HEK293 (cell line): ENCODE measurements around the gene CLIC4.

Experiments used
- CTCF ChIA-PET: fragments of 350-600 bp; formaldehyde crosslinking; extraction: SDS; loops from one replicate; lab custom pipeline; 2021; ENCODE audit warnings: antibody characterized with exemption; lab: Yijun Ruan, JAX
- POLR2A ChIA-PET: fragments of 300-600 bp; formaldehyde crosslinking; extraction: SDS; loops from one replicate; lab custom pipeline; 2020; ENCODE audit warnings: antibody characterized with exemption, inconsistent platforms; lab: Yijun Ruan, JAX
- H3K27ac ChIP-seq: fragments of 200-500 bp; sonication (Bioruptor generic); 2 replicates; pipeline ENCODE4 v1.5.1; 2014; ENCODE audit warnings: low read depth, low read length, control low read depth, inconsistent platforms; ENCODE audit errors: extremely low read depth
- H3K36me3 ChIP-seq, 2 experiments: fragments of 200-500 bp in 1 of 2; sonication (Bioruptor generic) in 1 of 2; 1 replicate in 1 of 2; 2 replicates in 1 of 2; pipeline ENCODE4 v1.5.1; 2014 to 2017; ENCODE audit warnings: inconsistent platforms in 2 of 2, low read length in 2 of 2; ENCODE audit not compliant: control insufficient read depth in 2 of 2, insufficient read depth in 1 of 2
- H3K4me1 ChIP-seq: fragments of 200-500 bp; sonication (Bioruptor generic); 2 replicates; pipeline ENCODE4 v1.5.1; 2014; ENCODE audit warnings: mild to moderate bottlenecking, low read length, inconsistent platforms; ENCODE audit not compliant: control insufficient read depth, insufficient read depth
- H3K4me3 ChIP-seq: 2 replicates; pipeline ENCODE4 v1.5.1; 2011; ENCODE audit warnings: low read depth, mild to moderate bottlenecking, control low read depth, low read length, moderate library complexity
- H3K9me3 ChIP-seq: fragments of 200-500 bp; sonication (Bioruptor generic); 2 replicates; pipeline ENCODE4 v1.5.1; 2014; ENCODE audit warnings: low read depth, low read length, inconsistent platforms; ENCODE audit not compliant: control insufficient read depth, insufficient read depth
- GLIS1 ChIP-seq: fragments of 450-650 bp; formaldehyde crosslinking; IDR thresholded peaks from 2 replicates; pipeline ENCODE4 v1.5.1; 2016; ENCODE audit warnings: missing biosample characterization, missing genetic modification characterization
- OSR2 ChIP-seq: fragments of 450-650 bp; formaldehyde crosslinking; IDR thresholded peaks from 2 replicates; pipeline ENCODE4 v1.5.1; 2016; ENCODE audit warnings: missing biosample characterization, missing genetic modification characterization
- PRDM4 ChIP-seq: fragments of 450-650 bp; formaldehyde crosslinking; IDR thresholded peaks from 2 replicates; pipeline ENCODE4 v1.5.1; 2017; ENCODE audit warnings: missing biosample characterization, missing genetic modification characterization
- PRDM6 ChIP-seq: fragments of 450-650 bp; formaldehyde crosslinking; IDR thresholded peaks from 2 replicates; pipeline ENCODE4 v1.5.1; 2017; ENCODE audit warnings: missing biosample characterization, missing genetic modification characterization
- ZFHX2 ChIP-seq: fragments of 450-650 bp; formaldehyde crosslinking; conservative IDR thresholded peaks from 2 replicates; pipeline ENCODE4 v1.5.1; 2016; ENCODE audit warnings: missing biosample characterization, missing genetic modification characterization
- ZNF121 ChIP-seq: fragments of 450-650 bp; formaldehyde crosslinking; IDR thresholded peaks from 2 replicates; pipeline ENCODE4 v1.5.1; 2016; ENCODE audit warnings: missing biosample characterization, missing genetic modification characterization
- ZNF274 ChIP-seq, 2 experiments: fragments of 200-500 bp in 1 of 2; fragments of 450-650 bp in 1 of 2; sonication (Bioruptor generic) in 1 of 2; formaldehyde crosslinking in 1 of 2; IDR thresholded peaks; 2 replicates each; pipeline versions ENCODE4 v1.5.1 to v1.6.1; 2014 to 2016; ENCODE audit warnings: borderline replicate concordance in 1 of 2, inconsistent platforms in 1 of 2, low read length in 1 of 2, missing biosample characterization in 1 of 2, missing genetic modification characterization in 1 of 2
- ZNF610 ChIP-seq: fragments of 450-650 bp; formaldehyde crosslinking; IDR thresholded peaks from 2 replicates; pipeline ENCODE4 v1.5.1; 2016; ENCODE audit warnings: missing biosample characterization, missing genetic modification characterization, borderline replicate concordance
- TF ChIP-seq, protein P1 (sequence below): fragments of 450-650 bp; formaldehyde crosslinking; IDR thresholded peaks from 2 replicates; pipeline ENCODE4 v1.5.1; 2016; ENCODE audit warnings: missing biosample characterization, missing genetic modification characterization
- TF ChIP-seq, protein P2 (sequence below): fragments of 450-650 bp; formaldehyde crosslinking; IDR thresholded peaks from 2 replicates; pipeline ENCODE4 v1.5.1; 2016; ENCODE audit warnings: missing biosample characterization, missing genetic modification characterization

CLIC4 gene

GRCh38 chr1:24764439-24764838 lies 19.2 kb downstream of the CLIC4 start:
- Histone ChIP-seq H3K4me3 (no peak overlapping the region), H3K4me1 (peaks cover 12% of the 10 kb centered on the region), H3K27ac (peak overlapping the region; percentile 32; the same call in 1 of the 2 replicates), H3K36me3 (no peaks in the 10 kb centered on the region; a peak in 1 of 3 replicates), H3K9me3 (no peaks in the 10 kb centered on the region)
- TF ChIP-seq ZNF274 (IDR thresholded peaks at IDR 0.05; ENCODE audit: low read length) (no peak), ZNF274 (tag by site-specific recombination; IDR thresholded peaks at IDR 0.05; ENCODE audit: borderline replicate concordance) (no peak), ZFHX2 (tag by site-specific recombination) (no peak), ZNF610 (tag by site-specific recombination) (no peak), OSR2 (tag by site-specific recombination) (0 out of 2 replicates have a peak, but pooled peaks have one; percentile 12), PRDM4 (tag by site-specific recombination) (no peak), ZNF121 (tag by site-specific recombination) (peak; percentile 87)
- TF ChIP-seq, protein P1, sequence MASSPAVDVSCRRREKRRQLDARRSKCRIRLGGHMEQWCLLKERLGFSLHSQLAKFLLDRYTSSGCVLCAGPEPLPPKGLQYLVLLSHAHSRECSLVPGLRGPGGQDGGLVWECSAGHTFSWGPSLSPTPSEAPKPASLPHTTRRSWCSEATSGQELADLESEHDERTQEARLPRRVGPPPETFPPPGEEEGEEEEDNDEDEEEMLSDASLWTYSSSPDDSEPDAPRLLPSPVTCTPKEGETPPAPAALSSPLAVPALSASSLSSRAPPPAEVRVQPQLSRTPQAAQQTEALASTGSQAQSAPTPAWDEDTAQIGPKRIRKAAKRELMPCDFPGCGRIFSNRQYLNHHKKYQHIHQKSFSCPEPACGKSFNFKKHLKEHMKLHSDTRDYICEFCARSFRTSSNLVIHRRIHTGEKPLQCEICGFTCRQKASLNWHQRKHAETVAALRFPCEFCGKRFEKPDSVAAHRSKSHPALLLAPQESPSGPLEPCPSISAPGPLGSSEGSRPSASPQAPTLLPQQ (tag by site-specific recombination) = no peak
- ChIA-PET CTCF (interaction anchor here (1.2 to 4.0 kb wide), 2 partner anchors 66 to 76 kb away, joined by 3 to 21 read pairs; no protein-coding TSS in a partner anchor), POLR2A (interaction anchor here (5.0 kb wide), 1 partner anchor 19 kb away, joined by 21 read pairs; the partner anchor contains the start of gene CLIC4)

DNA sequence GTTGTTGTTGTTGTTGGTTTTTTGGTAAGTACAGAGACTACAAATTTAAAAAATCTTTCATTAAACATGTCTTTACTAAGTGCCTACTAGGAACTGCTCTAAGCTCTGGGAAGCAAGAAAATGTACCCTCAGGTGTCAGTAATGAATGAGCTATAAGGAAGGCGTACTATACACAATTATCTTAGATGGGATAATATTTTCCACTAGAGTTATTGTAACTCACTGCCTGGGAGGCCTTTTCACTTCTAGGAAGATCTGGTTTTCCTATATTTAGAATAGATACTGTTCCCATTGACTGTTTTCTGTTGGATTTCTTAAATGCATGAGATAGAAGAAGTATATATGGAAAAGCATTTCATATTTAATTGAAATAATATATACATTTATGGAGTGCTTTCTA lies 19.6 kb downstream of the CLIC4 start:
- H3K9me3 ChIP-seq = no peaks in the 10 kb centered on the region
- H3K4me1 ChIP-seq = peaks cover 15% of the 10 kb centered on the region
- H3K36me3 ChIP-seq = no peaks in the 10 kb centered on the region; a peak in 1 of 3 replicates
- CTCF ChIA-PET = interaction anchor here (0.6 to 4.0 kb wide), 4 partner anchors 65 to 1033 kb away, joined by 3 to 21 read pairs (median 4); no protein-coding TSS in a partner anchor
- H3K4me3 ChIP-seq = no peak overlapping the region
- POLR2A ChIA-PET = interaction anchor here (5.0 kb wide), 1 partner anchor 20 kb away, joined by 21 read pairs; the partner anchor contains the start of gene CLIC4
- H3K27ac ChIP-seq = peak overlapping the region; percentile 32
- TF ChIP-seq PRDM6 (tag by site-specific recombination) (peak; percentile 20; the same call in 1 of the 2 replicates), OSR2 (tag by site-specific recombination) (0 out of 2 replicates have a peak, but pooled peaks have one; percentile 4), GLIS1 (peak; percentile 74)
- TF ChIP-seq, protein P2, sequence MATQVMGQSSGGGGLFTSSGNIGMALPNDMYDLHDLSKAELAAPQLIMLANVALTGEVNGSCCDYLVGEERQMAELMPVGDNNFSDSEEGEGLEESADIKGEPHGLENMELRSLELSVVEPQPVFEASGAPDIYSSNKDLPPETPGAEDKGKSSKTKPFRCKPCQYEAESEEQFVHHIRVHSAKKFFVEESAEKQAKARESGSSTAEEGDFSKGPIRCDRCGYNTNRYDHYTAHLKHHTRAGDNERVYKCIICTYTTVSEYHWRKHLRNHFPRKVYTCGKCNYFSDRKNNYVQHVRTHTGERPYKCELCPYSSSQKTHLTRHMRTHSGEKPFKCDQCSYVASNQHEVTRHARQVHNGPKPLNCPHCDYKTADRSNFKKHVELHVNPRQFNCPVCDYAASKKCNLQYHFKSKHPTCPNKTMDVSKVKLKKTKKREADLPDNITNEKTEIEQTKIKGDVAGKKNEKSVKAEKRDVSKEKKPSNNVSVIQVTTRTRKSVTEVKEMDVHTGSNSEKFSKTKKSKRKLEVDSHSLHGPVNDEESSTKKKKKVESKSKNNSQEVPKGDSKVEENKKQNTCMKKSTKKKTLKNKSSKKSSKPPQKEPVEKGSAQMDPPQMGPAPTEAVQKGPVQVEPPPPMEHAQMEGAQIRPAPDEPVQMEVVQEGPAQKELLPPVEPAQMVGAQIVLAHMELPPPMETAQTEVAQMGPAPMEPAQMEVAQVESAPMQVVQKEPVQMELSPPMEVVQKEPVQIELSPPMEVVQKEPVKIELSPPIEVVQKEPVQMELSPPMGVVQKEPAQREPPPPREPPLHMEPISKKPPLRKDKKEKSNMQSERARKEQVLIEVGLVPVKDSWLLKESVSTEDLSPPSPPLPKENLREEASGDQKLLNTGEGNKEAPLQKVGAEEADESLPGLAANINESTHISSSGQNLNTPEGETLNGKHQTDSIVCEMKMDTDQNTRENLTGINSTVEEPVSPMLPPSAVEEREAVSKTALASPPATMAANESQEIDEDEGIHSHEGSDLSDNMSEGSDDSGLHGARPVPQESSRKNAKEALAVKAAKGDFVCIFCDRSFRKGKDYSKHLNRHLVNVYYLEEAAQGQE (tag by site-specific recombination) = no peak
